GM12878 (cell line): ENCODE data around the gene DMRTC2. TPM values are rescaled to one million over a fixed set of nuclear protein-coding genes. Genes with fewer than 3 reads are reported as not detected.

Source experiments
- ATAC-seq: fragments of 200-7000 bp; cut with Tn5 transposase; 3 replicates; pipeline ENCODE4 v1.9.1; 2020; ENCODE audit warnings: mild to moderate bottlenecking, moderate library complexity
- BruUV-seq: library from RNA; stranded (reverse); fragments of 400-500 nt; replicated peaks from 2 replicates; lab custom pipeline; 2021; lab: Mats Ljungman, UMichigan
- CTCF ChIA-PET: fragments of 300-600 bp; sonication (Branson Sonifier 250); formaldehyde crosslinking; extraction: SDS; loops from one replicate; lab custom pipeline; 2021; ENCODE audit warnings: inconsistent platforms; lab: Yijun Ruan, JAX
- POLR2A ChIA-PET: fragments of 350-600 bp; formaldehyde crosslinking; extraction: SDS; loops from one replicate; lab custom pipeline; 2021; ENCODE audit warnings: inconsistent platforms; lab: Charles Lee
- RAD21 ChIA-PET: fragments of 300-600 bp; sonication (Branson Sonifier 250); formaldehyde crosslinking; loops from one replicate; lab custom pipeline; 2023; ENCODE audit warnings: antibody characterized with exemption; ENCODE audit not compliant: unreplicated experiment; lab: Charles Lee
- SMC1A ChIA-PET: fragments of 300-600 bp; sonication (Branson Sonifier 250); formaldehyde crosslinking; loops from one replicate; lab custom pipeline; 2023; ENCODE audit not compliant: unreplicated experiment, uncharacterized antibody; lab: Charles Lee
- DNase-seq: peaks from one replicate; pipeline ENCODE4 v3.0.0-alpha.2; 2011; ENCODE audit warnings: low read depth, low spot score
- FAIRE-seq: peaks from 3 replicates; lab custom pipeline; 2011; peaks lifted over from hg19 to GRCh38; lab: Jason Lieb, UNC
- H2AFZ ChIP-seq: 2 replicates; pipeline ENCODE4 v1.6.0; 2011; ENCODE audit warnings: low read depth, low read length, control low read depth; ENCODE audit not compliant: control insufficient read depth
- H3K27ac ChIP-seq: 2 replicates; pipeline ENCODE4 v1.5.1; 2011; ENCODE audit warnings: control low read depth; ENCODE audit not compliant: control insufficient read depth, insufficient read depth
- H3K27me3 ChIP-seq, 2 experiments: replicated peaks in 1 of 2; 2 replicates each; pipeline versions ENCODE4 v1.6.0 to v1.6.1; 2011; ENCODE audit warnings: low read length in 1 of 2; ENCODE audit not compliant: control insufficient read depth in 2 of 2, insufficient read depth in 2 of 2
- H3K36me3 ChIP-seq, 2 experiments: 2 replicates each; pipeline ENCODE4 v1.5.1; 2011; ENCODE audit warnings: low read length in 1 of 2; ENCODE audit not compliant: control insufficient read depth in 2 of 2, insufficient read depth in 2 of 2
- H3K4me1 ChIP-seq: 2 replicates; pipeline ENCODE4 v1.6.1; 2011; ENCODE audit warnings: mild to moderate bottlenecking, low read length, moderate library complexity, mixed read lengths; ENCODE audit not compliant: control insufficient read depth, insufficient read depth
- H3K4me2 ChIP-seq: 2 replicates; pipeline ENCODE4 v1.6.0; 2011; ENCODE audit warnings: control low read depth; ENCODE audit not compliant: control insufficient read depth, insufficient read depth
- H3K4me3 ChIP-seq: fragments of 200-600 bp; sonication (generic); 2 replicates; pipeline ENCODE4 v1.5.1; 2016
- H3K79me2 ChIP-seq: 2 replicates; pipeline ENCODE4 v1.6.0; 2011; ENCODE audit warnings: low read length; ENCODE audit not compliant: control insufficient read depth, insufficient read depth
- H3K9ac ChIP-seq: 2 replicates; pipeline ENCODE4 v1.8.0; 2011; ENCODE audit warnings: low read length, control low read depth, mixed read lengths; ENCODE audit not compliant: control insufficient read depth, insufficient read depth
- H3K9me3 ChIP-seq: replicated peaks from 3 replicates; pipeline ENCODE4 v1.5.1; 2011; ENCODE audit warnings: mild to moderate bottlenecking, low read length; ENCODE audit not compliant: control insufficient read depth, insufficient read depth
- H4K20me1 ChIP-seq: 2 replicates; pipeline ENCODE4 v1.6.0; 2011; ENCODE audit not compliant: control insufficient read depth, insufficient read depth
- ATF7 ChIP-seq: fragments of 450-650 bp; IDR thresholded peaks from 2 replicates; pipeline ENCODE4 v1.6.1; 2016; ENCODE audit warnings: low read depth, mild to moderate bottlenecking
- CEBPB ChIP-seq, 2 experiments: fragments of 150-350 bp in 1 of 2; IDR thresholded peaks; 2 replicates each; pipeline ENCODE4 v1.6.1; 2012 to 2014; ENCODE audit warnings: low read depth in 2 of 2, low read length in 2 of 2, borderline replicate concordance in 1 of 2, inconsistent platforms in 1 of 2
- CHD4 ChIP-seq: fragments of 200-600 bp; sonication (generic); IDR thresholded peaks from 2 replicates; pipeline ENCODE4 v1.6.1; 2016; ENCODE audit warnings: mild to moderate bottlenecking
- CTCF ChIP-seq, 3 experiments: IDR thresholded peaks in 2 of 3; conservative IDR thresholded peaks in 1 of 3; 2 replicates each; pipeline ENCODE4 v1.5.1; 2011; ENCODE audit warnings: low read depth in 3 of 3, low read length in 3 of 3, mild to moderate bottlenecking in 3 of 3, control low read depth in 2 of 3, moderate library complexity in 2 of 3, inconsistent platforms in 1 of 3, mixed read lengths in 1 of 3; ENCODE audit not compliant: control insufficient read depth in 2 of 3, insufficient read depth in 1 of 3; ENCODE audit errors: extremely low read depth in 1 of 3
- FOS ChIP-seq: IDR thresholded peaks from 3 replicates; pipeline ENCODE4 v1.6.1; 2011; ENCODE audit warnings: borderline replicate concordance; ENCODE audit not compliant: insufficient read length; ENCODE audit errors: extremely low read depth
- NFYB ChIP-seq: IDR thresholded peaks from 2 replicates; pipeline ENCODE4 v1.6.1; 2011; ENCODE audit warnings: low read depth, mild to moderate bottlenecking, low read length, improper control_type of control experiment, moderate library complexity; ENCODE audit not compliant: insufficient read depth
- PAX5 ChIP-seq: IDR thresholded peaks from 2 replicates; pipeline ENCODE4 v1.6.1; 2011; ENCODE audit warnings: low read depth, low read length, borderline replicate concordance
- PAX8 ChIP-seq: fragments of 450-650 bp; IDR thresholded peaks from 2 replicates; pipeline ENCODE4 v1.6.1; 2017; ENCODE audit warnings: mild to moderate bottlenecking, moderate library complexity
- POLR2AphosphoS2 ChIP-seq: IDR thresholded peaks from 2 replicates; pipeline ENCODE4 v1.6.1; 2011; ENCODE audit warnings: low read depth, mild to moderate bottlenecking, low read length, improper control_type of control experiment, moderate library complexity
- TAF1 ChIP-seq: IDR thresholded peaks from 2 replicates; pipeline ENCODE4 v1.6.1; 2011; ENCODE audit warnings: mild to moderate bottlenecking, low read depth, low read length, borderline replicate concordance
- TCF12 ChIP-seq: IDR thresholded peaks from 2 replicates; pipeline ENCODE4 v1.6.1; 2011; ENCODE audit warnings: low read depth, mild to moderate bottlenecking, low read length
- USF1 ChIP-seq: IDR thresholded peaks from 2 replicates; pipeline ENCODE4 v1.6.1; 2011; ENCODE audit warnings: borderline replicate concordance, low read depth, mild to moderate bottlenecking, moderate library complexity, mixed read lengths, low read length; ENCODE audit not compliant: insufficient read depth; ENCODE audit errors: extremely low read length
- YBX1 ChIP-seq: fragments of 450-650 bp; IDR thresholded peaks from 2 replicates; pipeline ENCODE4 v1.6.1; 2016; ENCODE audit warnings: antibody characterized with exemption
- ZBTB11 ChIP-seq: fragments of 450-650 bp; formaldehyde crosslinking; IDR thresholded peaks from 2 replicates; pipeline ENCODE4 v1.5.0; 2022; ENCODE audit warnings: mild to moderate bottlenecking, missing genetic modification characterization
- WGBS: methylation state at CpG from one replicate; pipeline ENCODE4 v1.1.6; 2016; ENCODE audit warnings: low lambda C conversion rate; ENCODE audit not compliant: insufficient replicate concordance, insufficient coverage; ENCODE audit errors: missing lambda C conversion rate; 5-methylcytosine and 5-hydroxymethylcytosine counted together
- in situ Hi-C: fragments of 300-500 bp; cut with MboI; formaldehyde crosslinking; loops from 9 replicates; pipeline ENCODE4 v1.14.3; 2018; ENCODE audit warnings: mixed read lengths
- intact Hi-C: fragments of 100-400 bp; cut with micrococcal nuclease; formaldehyde crosslinking; loops from one replicate; pipeline ENCODE4 v1.14.2; 2022; ENCODE audit not compliant: unreplicated experiment
- polyA plus RNA-seq, 11 experiments: library from polyadenylated mRNA; depleted of rRNA in 4 of 11; unstranded in 6 of 11; stranded (reverse) in 5 of 11; fragments of >200 nt; fragmentation: Nextera tagmentation in 4 of 11; fragmentation: Illumina TruSeq in 1 of 11; extraction: Ambion mirVana in 4 of 11; extraction: Trizol in 1 of 11; gene quantifications; 1 replicate in 1 of 11; 2 replicates in 10 of 11; pipeline versions ENCODE4 v1.2.1 to v1.2.3, GENCODE V29; 2011 to 2016; ENCODE audit warnings: inconsistent platforms in 2 of 11, missing spikeins in 2 of 11, low read depth in 1 of 11
- total RNA-seq, 4 experiments: library from RNA; depleted of rRNA in 3 of 4; stranded (reverse); fragments of >200 nt in 3 of 4; fragmentation: Illumina TruSeq in 1 of 4; extraction: Trizol in 1 of 4; gene quantifications; 2 replicates each; pipeline versions ENCODE4 v1.2.1 to v1.2.3, GENCODE V29; 2013 to 2021

Gene DMRTC2
- total and polyA plus RNA-seq, 10 of the 15 experiments (the other 5 are each of a cell fraction or from before 2014, with no cell fraction given), result not detected

- TF ChIP-seq CTCF (IDR thresholded peaks at IDR 0.05 in 2 of 3, conservative IDR thresholded peaks at IDR 0.05 in 1 of 3; ENCODE audit: control insufficient read depth in 2 of 3, extremely low read depth in 1 of 3, insufficient read depth in 1 of 3, low read depth in 3 of 3, low read length in 3 of 3) (peak in 1 of 3 experiments; percentile 74; a peak in 2 of 6 replicates), TAF1 (no peak), CEBPB (IDR thresholded peaks at IDR 0.05; ENCODE audit: borderline replicate concordance in 1 of 2, low read depth in 2 of 2, low read length in 2 of 2) (no peak), POLR2AphosphoS2 (no peak)
These were observed 14.4 kb downstream of the DMRTC2 start (continued) for GRCh38 chr19:41859213-41859617.

GRCh38 chr19:41859618-41860418 is 15.0 kb downstream of the DMRTC2 start, which contains the start of gene RPS19:
RPS19 (plus strand) TSS chr19:41860255; CDS start chr19:41860775, 520 bp downstream.
- ChIA-PET SMC1A (interaction anchor here (0.5 to 4.9 kb wide), 18 partner anchors 9 to 491 kb away, joined by 3 to 47 read pairs (median 5); partner anchors contain the start of genes ARHGEF1 and CD79A), RAD21 (interaction anchor here (0.6 to 4.4 kb wide), 13 partner anchors 9 to 200 kb away, joined by 3 to 57 read pairs (median 6); partner anchors contain the start of genes CD79A and RABAC1), POLR2A (interaction anchor here (0.9 to 4.3 kb wide), 10 partner anchors 12 to 537 kb away, joined by 3 to 46 read pairs (median 8); partner anchors contain the start of genes CD79A and RABAC1), CTCF (interaction anchor here (0.8 to 4.6 kb wide), 18 partner anchors 8 to 216 kb away, joined by 3 to 85 read pairs (median 6); partner anchors contain the start of genes CD79A, RABAC1 and ZNF574)
- intact Hi-C loops (no loop called here), in situ Hi-C loops (no loop called here)
- Histone ChIP-seq H3K4me3 (peak within 1 kb of the TSS; percentile 94), H3K9me3 (no peaks in the 10 kb centered on the region), H3K4me1 (peaks cover 24% of the 10 kb centered on the region), H3K9ac (peak within 1 kb of the TSS; percentile 100), H4K20me1 (peaks cover 10% of the 10 kb centered on the region), H2AFZ (peak within 1 kb of the TSS; percentile 92), H3K4me2 (peak within 1 kb of the TSS; percentile 84), H3K27me3 (no peaks in the 10 kb centered on the region), H3K27ac (peak within 1 kb of the TSS; percentile 98), H3K79me2 (peaks cover 49% of the 10 kb centered on the region), H3K36me3 (peaks cover 25 to 26% of the 10 kb centered on the region in 2 experiments)
- FAIRE-seq (peak; percentile 89), ATAC-seq (peak; percentile 89), DNase-seq (peak; percentile 97)
- under 1% methylated on average over 53 of the region's 76 CpGs for WGBS
- BruUV-seq, result TSS peak; percentile 90
- TF ChIP-seq PAX5, result 0 out of 2 replicates have a peak, but pooled peaks have one; percentile 39
- no peak for TF ChIP-seq FOS
- TF ChIP-seq USF1, result no peak
- TF ChIP-seq ATF7, result peak; percentile 97
- no peak for TF ChIP-seq YBX1
- peak; percentile 84 for TF ChIP-seq POLR2AphosphoS2
- TF ChIP-seq NFYB, result no peak
- no peak for TF ChIP-seq CHD4
- peak; percentile 53; the same call in 1 of the 2 replicates for TF ChIP-seq TCF12
- TF ChIP-seq ZBTB11, result peak; percentile 58
- no peak for TF ChIP-seq PAX8
